AG10803 (cell line): Measurements from ENCODE around the gene MRPL24.

Experiments
- DNase-seq: peaks from one replicate; pipeline ENCODE4 v3.0.0; 2010; ENCODE audit warnings: low read depth
- H3K4me3 ChIP-seq: 2 replicates; pipeline ENCODE4 v1.5.1; 2011; ENCODE audit warnings: mild to moderate bottlenecking, low read length, control low read depth
- TF ChIP-seq, protein P1 (sequence below): conservative IDR thresholded peaks from 2 replicates; pipeline ENCODE4 v1.5.1; 2011; ENCODE audit warnings: mild to moderate bottlenecking, low read length, control low read depth, inconsistent platforms

Gene MRPL24

DNA sequence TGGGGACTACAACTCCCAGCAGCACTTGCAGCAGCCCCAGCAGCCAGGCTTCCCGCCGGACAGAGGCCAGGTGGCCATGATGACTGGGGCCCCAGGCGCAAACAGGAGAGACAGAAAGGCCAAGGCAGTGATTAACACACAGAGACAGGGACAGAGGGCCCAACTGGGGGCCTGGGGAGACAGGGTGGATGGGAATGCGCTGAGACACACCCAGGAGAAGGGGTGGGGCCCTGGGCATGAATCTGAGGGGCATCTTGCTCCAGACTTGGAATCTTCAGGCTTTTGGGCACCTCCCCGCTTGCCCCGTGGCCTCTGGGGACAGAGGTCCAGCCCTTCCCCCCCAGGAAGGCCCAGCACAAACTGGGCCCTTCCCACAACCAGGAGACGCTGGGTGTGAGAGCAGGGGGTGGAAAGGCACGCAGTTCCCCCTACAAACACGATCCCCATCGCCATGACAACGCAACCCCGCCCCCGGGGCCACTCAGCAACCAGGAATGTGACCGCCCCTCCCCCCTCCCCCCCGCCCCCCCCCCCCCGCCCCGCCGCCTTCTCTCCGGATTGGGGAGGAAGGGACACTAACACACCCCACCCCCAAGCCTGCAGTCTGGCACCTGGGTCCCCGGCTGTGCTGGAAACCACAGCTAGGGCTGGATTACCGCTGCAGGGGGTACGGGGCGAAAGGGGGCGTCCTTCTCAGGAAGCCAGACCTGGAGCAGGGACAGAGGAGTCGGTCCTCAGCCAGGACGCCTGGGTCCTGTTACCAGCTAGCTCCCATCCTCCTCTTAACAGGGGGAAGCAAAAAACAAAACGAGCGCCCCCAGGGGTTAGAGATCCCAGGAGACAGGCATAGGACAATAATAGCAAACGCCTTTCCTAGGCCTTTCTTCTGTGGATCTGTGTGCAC is 6.1 kb upstream of the MRPL24 start:
- TF ChIP-seq, protein P1, sequence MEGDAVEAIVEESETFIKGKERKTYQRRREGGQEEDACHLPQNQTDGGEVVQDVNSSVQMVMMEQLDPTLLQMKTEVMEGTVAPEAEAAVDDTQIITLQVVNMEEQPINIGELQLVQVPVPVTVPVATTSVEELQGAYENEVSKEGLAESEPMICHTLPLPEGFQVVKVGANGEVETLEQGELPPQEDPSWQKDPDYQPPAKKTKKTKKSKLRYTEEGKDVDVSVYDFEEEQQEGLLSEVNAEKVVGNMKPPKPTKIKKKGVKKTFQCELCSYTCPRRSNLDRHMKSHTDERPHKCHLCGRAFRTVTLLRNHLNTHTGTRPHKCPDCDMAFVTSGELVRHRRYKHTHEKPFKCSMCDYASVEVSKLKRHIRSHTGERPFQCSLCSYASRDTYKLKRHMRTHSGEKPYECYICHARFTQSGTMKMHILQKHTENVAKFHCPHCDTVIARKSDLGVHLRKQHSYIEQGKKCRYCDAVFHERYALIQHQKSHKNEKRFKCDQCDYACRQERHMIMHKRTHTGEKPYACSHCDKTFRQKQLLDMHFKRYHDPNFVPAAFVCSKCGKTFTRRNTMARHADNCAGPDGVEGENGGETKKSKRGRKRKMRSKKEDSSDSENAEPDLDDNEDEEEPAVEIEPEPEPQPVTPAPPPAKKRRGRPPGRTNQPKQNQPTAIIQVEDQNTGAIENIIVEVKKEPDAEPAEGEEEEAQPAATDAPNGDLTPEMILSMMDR: peak; percentile 33
- H3K4me3 ChIP-seq: peak overlapping the region; percentile 97
- peak; percentile 98 for DNase-seq

DNA sequence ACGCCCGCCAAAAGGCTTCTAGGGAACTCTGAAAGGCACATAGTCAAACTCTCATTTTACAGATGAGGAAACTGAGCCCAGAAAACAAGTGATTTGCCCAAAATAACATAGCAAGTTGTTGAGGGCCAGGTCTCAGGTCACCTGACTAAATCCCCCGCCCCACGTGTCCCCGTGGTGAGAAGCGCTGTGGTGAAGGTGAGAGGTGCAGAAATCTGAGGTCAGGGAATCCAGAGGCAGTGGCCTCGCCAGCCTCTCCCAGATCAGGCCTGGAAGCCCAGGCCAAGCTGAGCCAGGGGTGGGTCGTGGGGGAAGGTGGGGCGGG is 5.5 kb upstream of the MRPL24 start:
- no peak for DNase-seq
- TF ChIP-seq, protein P1: no peak
- H3K4me3 ChIP-seq: peak overlapping the region; percentile 71

DNA sequence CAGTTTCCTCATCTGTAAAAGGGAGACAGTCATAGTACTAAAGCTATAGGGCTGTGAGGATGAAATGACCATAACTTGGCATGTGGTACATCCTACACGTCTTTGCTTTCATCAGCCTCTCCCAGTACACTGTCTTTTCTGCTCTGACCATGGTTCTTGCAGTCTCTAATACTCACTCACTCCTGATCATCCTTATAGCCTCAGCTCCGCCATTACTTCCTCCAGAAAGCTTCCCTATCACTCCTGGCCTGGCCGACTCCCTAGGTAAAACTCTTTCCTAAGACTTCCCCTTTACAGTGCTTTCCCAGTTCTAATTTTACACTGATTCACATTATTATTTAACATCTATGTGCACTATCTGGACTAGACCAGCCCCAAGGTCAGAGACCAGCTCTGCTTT is 5.0 kb upstream of the MRPL24 start:
- DNase-seq: no peak
- TF ChIP-seq, protein P1: no peak
- peak overlapping the region; percentile 71 for H3K4me3 ChIP-seq

DNA sequence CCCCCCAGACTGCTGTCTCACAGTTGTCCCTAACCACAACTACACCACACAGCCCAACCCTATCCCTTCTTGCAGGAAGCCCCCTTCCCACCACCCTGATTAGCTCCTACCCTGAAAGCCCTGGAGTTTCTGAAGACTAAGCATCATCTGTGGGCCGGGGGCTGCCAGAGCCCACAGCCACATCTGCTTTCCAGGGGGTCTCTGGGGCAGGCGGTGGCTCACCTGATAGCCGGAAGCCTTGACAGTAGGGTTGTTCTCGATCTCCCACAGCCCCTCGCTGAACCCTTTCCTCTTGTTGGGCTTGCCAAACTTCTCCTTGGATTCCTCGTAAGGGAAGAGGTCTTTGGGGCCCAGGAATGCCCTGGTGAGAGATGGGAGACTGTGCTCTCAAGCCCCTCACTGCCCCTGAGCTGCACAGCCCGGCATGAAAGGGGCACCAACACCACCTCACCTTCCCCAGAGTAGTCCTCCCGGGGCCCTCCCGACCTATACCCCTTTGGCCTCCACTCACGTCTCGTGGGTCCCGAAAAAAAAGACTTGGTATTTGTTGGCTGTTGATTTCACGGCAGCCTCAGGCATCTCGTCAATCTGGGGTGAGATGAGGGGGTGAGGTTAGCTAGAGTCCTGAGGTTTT is 4.0 kb upstream of the MRPL24 start:
- DNase-seq: no peak
- H3K4me3 ChIP-seq: no peak overlapping the region
- TF ChIP-seq, protein P1: no peak

DNA sequence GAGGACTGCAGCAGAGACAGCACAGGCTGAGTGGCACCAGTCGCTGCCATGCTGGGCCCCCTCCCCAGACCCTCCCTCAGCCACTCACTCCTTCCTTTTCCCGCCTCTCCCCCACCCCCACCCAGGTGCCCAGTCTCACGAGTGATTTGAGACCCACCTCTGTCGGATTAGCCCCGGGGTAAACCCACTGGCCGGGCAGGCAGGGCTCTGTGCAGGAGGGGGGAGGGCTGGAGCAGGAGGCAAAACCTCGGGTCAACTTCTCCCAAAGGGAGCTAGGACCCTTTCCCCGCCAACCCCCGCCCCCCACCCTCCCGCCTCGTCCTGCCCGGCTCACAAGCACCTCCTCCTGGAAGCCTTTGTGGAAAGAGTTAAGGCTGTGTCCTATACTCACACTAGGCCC is 3.5 kb upstream of the MRPL24 start:
- no peak overlapping the region for H3K4me3 ChIP-seq
- no peak for DNase-seq
- TF ChIP-seq, protein P1: no peak

DNA sequence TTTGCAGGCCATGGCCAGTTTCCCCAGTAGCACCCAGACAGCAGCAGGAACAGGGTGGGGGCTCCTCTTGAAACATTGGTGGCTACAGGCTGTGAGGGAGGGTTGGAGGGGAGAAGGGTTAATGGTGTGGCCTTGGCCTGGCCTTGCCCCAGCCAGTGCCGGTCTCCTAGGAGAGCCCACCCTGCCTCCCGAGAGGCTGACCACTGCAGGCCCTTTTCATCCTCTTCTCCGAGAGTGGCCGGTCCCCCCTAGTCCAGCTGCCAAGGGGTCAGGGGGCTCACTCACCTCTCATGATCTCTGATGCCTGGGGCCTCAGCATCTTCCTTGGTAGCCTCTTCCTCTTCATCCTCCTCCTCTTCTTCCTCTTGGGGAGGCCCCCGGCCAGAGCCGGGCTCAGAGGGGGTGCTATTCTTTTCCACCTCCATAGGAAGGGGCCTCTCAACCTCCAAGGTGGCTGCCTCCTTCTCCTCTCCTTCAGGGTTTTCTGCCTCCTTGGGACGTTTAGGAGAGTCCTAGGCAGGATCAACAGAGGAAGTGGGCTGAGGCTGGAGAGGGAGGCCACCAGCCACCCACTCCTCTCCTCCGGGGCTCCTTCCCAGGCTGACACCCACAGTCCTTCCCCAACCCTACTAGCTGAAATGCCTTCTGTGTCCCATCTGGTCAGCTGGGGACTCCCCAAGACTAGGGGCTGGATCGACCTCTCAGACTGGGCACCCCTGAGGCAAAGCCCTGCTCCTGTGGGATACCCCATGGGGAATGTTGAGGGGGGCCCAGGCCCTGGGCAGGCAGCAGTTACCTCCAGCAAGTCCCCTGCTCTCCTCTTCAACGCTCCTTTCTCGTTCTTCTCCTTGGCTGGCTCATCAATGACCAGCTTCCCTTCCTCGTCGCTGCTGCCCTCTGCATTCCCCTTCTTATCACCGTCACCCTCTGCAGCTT is 2.7 kb upstream of the MRPL24 start:
- no peak overlapping the region for H3K4me3 ChIP-seq
- TF ChIP-seq, protein P1: no peak
- DNase-seq: no peak
